CD4-positive, alpha-beta T cell treated with Interferon gamma for 1 hour (primary cell): ENCODE data around the gene HOPX.
"Not testable (repeated sequence)": the region's sequence is repeated elsewhere in the genome, so short reads cannot be mapped to it uniquely, and the experiment has no call there.

Experiments
- DNase-seq: peaks from one replicate; pipeline ENCODE4 v3.0.0-alpha.2; 2020

HOPX gene, protein sequence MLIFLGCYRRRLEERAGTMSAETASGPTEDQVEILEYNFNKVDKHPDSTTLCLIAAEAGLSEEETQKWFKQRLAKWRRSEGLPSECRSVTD

DNA sequence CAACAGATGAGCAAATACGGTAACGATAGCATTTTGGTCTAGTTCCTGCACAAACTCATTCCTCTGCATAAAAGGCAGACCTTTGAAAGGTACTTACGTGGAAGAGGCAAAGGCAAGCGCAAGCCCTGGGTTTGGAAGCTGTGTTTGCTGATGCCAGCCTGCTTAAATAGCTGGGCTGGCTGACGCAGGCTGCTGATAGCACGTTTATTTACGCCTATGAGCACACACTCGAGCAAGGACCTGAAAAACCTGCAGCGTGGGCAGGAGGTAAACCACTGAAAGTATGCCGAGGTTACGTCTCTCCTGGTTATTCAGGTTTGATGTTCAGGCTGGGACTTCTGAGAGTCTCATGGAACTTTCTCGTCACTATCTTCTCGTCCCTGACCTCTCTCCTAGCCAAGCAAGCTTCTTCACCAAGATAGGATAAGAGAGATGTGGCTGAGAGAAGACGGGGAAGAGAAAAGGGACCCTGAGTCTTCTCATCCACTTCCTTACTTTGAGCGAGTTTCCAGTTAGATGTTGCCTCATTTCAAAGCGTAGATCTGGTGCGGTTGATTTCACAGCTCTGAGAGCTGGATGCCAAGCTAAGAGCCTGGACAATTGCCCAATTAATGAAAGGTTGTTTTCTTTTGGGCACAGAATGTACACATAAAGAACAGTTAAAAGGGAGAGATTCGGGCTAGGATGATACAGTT, at the start of gene HOPX:
Gene HOPX (minus strand): TSS at position 139 of the 695 bp plus-strand sequence. CDS start 23,480 bp downstream, outside the sequence.
- no peak for DNase-seq

DNA sequence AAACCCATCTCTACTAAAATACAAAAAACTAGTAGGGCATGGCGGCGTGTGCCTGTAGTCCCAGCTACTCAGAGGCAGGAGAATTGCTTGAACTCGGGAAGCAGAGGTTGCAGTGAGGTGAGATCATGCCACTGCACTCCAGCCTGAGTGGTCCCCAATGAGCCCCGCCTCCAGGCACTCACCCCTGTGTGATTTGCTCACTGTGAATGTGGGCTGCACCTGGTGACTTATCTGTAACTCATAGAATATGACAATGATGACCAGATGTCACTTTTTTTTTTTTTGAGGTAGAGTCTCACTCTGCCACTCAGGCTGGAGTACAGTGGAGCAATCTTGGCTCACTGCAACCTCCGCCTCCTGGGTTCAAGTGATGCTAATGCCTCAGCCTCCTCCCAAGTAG, 49.0 kb upstream of the HOPX start:
- DNase-seq = no peak

DNA sequence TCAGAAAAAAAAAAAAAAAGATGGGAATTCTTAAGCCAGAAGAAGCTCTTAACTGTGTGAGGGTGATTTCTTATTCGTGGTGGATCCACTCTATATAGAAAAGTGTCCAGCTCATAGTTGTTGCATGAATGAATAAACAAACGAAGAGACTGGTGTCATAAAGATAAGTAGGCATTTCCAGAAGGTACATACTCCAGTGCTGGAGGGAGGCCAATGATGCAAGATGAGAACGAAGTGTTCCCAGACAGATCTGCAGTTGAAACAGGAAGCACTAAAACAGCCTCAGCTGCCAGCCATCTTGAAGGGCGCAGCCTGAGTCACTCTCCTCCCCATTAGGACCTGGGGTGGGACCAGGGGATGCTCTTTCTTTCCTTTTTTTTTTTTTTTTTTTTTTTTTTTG, 47.4 kb upstream of the HOPX start:
- no peak for DNase-seq

DNA sequence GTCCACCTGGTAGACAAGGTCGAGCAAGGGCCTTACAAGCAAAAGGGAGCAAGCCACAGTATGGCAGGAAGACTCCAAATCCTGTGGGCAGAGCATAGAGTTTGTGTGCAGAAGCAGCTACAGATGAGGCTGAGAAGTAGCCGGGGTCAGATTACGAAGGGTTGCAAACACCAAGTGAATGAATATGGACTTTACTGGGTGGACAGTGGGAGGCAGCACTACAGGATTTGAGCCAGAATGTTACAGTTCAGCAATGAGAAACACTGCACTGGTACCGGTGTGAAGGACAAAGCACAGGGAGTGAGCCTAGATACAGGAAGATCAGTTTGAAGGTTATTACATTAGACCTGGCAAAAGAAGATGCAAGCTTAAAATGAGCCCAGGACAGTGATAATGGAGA, 46.1 kb upstream of the HOPX start:
- no peak for DNase-seq

DNA sequence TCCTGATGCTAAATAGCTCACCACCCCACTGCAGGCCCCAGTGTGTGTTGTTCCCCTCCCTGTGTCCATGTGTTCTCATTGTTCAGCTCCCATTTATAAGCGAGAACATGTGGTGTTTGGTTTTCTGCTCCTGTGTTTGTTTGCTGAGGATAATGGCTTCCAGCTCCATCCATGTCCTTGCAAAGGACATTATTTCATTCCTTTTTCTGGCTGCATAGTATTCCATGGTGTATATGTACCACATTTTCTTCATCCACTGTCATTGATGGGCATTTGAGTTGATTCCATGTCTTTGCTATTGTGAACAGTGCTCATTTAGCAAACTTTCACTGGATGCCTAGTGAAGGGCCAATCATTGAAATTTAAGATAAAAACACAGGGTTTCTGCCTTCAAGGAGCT, 45.5 kb upstream of the HOPX start:
- not testable (repeated sequence) for DNase-seq

DNA sequence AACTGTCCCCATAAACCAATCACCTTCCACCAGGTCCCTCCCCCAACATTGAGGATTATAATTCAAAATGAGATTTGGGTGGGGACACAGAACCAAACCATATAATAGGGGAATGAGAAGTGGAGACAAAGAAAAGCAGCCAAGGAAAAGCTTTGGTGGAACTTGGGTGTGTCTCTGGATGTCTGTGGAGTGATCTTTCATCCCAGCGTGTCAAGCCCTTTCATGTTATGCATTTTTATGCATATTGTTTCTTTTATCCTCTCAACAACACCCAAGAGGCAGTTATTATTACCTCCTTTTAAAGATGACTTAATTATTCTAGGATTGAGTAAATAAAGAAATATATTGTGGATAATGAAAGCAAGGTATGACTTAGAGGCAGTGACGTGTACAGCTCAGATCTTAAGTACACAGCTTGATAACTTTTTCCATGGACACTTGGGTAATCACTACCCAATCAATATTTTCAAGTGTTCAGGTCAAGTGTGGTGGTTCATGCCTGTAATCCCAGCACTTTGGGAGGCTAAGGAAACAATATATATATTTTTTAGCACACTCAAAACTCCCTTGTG, 42.6 kb upstream of the HOPX start:
- DNase-seq = no peak

DNA sequence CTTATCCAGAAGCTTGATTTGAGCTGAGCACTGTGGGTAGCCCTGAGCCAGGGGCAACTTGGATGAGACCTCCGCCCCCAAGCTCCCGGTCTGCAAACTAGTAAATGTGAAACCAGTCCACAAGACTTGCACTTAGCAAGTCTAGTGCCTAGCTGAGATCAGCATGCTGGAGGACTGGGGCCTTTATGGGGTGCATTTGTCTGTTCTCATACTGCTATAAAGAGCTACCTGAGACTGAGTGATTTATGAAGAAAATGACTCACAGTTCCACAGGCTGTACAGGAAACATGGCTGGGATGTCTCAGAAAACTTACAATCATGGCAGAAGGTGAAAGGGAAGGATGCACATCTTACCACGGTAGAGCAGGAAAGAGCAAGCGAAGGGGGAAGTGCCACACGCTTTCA, 42.1 kb upstream of the HOPX start:
- DNase-seq = no peak

DNA sequence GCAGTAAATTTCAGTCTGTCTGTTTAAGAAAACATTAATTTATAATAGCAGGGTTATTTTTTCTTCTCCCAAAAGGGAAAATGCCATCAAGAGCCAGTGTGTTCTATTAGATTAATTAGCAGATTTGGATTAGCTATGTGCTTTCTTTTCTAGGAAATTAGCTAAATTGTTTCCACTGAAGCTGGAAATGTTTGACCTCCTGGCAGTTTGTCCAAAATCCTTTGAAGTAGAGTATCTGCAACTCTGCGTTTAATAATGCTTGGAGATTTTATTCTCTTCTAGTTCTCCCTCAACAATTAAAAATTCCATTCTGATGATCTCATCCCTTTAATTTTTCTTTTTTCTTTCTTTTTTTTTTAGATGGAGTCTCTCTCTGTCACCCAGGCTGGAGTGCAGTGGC, 27.1 kb upstream of the HOPX start:
- DNase-seq = no peak

DNA sequence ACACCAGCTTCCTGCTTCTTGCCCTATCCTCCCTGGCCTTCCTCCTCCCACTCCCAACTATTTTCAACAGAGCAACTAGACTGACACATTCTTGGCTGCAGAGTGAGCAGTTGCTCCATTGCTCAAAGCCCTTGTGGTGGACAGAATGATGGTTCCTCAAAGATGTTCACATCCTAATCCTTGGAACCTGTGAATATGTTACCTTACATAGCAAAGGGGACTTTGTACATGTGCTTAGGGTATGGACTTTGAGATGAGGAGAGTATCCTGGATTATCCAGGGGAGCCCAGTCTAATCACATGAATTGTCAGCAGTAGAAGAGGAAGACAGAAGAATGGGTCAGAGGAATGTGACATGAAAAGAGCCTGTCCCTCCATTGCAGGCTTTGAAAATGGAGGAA, 24.9 kb upstream of the HOPX start:
- no peak for DNase-seq

DNA sequence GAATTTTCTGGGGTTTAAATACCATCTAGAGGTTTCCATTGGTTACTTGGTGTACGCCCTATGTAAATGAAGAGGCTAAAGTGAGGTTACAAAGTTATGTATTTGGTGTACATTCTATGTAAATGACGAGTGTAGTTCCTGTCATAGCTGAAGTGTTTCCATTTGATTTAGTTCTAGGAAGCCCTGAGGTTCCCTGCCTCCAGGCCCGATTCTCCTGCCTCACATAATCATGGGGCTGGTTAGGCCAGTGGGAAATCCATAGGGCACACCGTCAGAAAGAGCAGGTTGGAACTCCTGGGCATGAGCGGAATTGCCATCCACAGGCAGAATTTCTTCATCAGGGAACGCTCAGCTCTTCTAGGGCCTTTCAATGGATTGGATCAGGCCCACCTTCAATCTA, 24.2 kb upstream of the HOPX start:
- DNase-seq = no peak

DNA sequence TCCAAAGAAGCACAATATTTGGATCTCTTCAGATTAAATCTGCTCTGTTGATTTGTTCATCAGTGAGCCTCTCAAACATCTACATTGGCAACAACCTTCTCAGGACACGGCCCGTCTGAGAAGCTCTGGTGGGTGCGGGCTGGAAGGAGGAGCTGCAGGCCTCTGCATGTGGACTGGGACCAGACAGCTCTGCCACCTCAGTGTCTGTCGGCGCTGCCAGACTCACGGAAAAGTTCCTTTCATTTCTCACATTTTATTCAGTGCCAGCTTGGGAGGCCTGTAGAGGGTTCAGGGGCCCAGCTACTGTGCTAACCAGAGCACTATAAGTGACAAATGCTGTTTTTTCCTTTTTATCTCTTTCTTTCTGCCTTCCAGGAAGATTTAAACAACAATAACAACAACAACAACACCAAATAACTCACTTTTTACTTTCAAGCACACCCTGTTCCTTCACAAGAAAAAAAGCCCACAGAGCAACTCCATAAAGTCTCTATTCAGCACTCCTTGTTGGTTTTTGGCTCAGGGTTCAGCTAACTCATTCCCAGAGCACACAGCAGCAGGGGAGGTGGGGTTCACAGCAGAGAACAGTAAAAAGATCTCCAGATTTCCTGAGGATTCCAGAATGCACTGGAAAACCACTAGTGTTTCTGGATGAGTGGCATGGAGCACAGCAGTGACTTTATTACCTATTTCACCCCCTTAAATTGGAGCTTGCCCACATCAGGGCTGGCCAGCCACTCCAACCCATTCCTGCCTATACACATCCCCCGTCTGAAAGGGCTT, 23.2 kb upstream of the HOPX start:
- DNase-seq = no peak

DNA sequence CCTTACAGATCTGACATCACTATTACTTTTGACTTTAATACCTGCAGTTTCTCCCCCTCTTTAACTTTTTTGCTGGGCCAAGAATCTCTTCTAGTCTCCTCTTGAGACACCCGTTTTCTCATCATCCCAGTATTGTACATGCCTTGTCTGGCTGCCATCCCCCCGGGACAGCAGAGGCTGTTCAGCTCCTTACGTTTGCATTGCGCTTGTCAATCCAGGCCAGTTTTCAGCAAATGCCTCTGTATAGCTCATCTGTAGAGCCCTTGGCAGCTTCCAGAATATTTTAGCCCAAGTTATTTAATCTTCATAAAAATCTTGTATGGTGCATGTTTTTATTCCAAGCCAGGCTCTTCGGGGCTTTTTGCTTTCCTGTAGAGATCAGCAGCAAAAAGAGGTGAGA, 22.3 kb upstream of the HOPX start:
- DNase-seq = no peak

DNA sequence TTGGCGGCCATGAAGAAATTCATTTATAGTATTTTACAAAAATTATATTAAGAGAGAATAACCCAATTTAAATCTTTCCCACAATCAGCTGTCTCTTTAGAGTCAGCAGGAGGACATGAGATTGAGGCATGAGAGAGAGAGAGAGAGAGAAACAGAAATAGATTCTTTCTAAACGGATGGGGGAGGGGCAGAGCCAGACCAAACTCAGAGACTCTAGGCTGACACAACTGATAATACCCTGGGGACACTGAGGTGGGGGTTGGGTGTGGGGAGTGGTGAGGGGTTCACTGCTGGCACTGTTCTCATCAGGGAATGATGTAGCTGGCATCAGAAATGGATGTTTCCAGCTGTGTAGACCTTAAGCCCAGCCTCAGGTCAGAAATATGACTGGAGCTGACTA, 20.5 kb upstream of the HOPX start:
- no peak for DNase-seq

DNA sequence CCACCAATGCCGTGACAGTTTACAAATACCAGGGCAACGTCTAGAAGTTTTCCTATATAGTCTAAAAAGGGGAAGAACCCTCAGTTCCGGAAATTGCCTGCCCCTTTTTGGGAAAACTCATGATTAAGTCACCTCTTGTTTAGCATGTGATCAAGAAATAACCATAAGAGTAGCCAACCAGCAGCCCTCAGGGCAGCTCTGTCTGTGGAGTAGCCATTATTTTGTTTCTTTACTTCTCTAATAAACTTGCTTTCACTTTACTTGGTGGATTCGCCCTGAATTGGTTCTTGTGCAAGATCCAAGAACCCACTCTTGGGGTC, 20.0 kb upstream of the HOPX start:
- no peak for DNase-seq

DNA sequence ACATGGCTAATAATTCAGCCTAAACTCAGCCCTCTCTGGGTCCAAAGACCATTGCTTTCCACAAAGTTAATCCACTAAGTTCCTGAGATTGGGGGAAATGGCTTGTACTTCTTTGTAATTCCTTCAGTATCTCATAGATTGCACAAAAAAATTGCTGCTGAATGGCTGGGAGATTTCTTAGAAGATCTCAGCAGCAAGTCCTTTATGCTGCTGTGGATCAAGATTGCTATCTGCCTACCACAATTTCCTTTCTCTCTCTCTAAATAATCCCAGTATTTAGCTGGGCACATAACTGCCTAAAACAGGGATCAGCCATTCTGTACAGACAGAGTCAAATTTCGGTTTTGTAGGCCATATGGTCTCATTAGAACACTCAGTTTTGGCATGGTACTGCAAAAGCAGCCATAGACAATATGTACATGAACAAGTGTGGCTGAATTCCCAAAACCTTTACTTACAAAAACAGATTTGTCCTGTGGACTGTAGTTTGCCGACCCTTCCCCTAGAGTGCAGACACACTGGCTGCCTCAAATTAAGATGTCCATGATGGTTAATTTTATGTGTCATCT, 18.5 kb upstream of the HOPX start:
- DNase-seq = no peak

DNA sequence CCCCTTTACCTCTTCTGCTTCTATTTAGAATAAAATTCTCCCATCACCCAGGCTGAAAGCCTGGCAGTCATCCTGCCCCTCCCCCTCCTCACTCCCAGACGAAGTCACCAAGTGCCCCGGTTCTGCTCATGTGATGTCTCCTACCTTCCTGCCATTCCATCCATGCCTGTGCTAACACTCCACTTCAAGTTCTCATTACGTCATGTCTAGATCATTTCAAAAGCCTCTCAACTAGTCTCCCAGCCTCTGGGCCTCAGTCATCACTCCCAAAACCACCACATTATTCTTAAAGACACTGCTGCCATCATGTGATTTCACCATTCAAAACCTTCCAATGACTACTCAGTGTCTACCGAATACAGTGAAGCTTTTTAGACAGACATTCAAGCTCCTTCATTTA, 17.2 kb upstream of the HOPX start:
- no peak for DNase-seq

DNA sequence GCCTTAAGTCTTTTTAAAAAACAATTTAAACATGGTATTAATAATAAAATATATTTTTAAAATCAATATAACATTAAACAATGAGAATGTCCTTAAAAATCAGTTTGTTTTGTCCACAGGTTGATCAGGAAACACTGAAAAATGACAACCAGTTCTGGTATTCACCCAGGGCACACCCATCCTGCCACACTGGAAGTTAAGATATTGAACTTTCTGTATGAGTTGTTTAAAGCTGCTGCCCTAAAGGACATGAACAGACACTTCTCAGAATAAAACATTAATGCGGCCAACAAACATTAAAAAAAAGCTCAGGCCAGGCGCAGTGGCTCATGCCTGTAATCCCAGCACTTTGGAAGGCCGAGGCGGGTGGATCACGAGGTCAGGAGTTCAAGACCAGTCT, 15.0 kb upstream of the HOPX start:
- DNase-seq = no peak

DNA sequence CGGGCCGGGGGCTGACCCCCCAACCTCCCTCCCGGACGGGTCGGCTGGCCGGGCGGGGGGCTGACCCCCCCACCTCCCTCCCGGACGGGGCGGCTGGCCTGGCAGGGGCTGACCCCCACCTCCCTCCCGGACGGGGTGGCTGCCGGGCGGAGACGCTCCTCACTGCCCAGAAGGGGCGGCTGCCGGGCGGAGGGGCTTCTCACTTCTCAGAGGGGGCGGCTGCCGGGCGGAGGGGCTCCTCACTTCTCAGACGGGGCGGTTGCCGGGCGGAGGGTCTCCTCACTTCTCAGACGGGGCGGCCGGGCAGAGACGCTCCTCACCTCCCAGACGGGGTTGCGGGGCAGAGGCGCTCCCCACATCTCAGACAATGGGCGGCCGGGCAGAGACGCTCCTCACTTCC, 12.4 kb upstream of the HOPX start:
- DNase-seq = not testable (repeated sequence)

DNA sequence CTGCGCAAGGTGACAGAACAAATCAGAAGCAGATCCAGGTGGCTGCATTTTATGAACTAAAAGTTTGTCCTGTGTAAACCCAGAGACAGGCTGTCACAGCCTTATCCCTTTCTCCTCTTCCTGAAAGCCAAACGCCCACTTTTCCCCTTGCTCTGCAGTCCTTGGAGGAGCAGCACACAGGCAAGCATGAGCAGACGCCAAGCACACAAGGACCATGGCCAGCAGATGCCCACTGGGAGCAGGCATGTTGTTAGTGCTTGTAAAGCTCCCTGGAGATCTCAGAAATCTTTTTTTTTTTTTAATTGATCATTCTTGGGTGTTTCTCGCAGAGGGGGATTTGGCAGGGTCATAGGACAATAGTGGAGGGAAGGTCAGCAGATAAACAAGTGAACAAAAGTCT, 11.5 kb upstream of the HOPX start:
- no peak for DNase-seq

DNA sequence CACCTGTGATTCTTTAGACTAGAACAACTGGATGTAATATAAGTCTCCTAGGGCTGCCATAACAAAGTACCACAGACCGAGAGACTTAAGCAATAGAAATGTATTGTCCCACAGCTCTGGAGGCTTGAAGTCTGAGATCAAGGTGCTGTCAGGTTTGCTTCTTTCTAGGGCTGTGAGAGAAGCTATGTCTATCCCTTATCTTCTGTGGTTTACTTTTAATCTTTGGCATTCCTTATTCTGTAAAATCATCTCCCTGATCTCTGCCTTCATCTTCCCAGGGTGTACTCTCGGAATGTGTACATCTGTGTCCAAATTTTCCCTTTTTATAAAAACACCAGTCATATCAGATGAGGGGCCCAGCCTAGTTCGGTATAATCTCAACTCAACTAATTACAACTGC, 10.3 kb upstream of the HOPX start:
- DNase-seq = no peak

DNA sequence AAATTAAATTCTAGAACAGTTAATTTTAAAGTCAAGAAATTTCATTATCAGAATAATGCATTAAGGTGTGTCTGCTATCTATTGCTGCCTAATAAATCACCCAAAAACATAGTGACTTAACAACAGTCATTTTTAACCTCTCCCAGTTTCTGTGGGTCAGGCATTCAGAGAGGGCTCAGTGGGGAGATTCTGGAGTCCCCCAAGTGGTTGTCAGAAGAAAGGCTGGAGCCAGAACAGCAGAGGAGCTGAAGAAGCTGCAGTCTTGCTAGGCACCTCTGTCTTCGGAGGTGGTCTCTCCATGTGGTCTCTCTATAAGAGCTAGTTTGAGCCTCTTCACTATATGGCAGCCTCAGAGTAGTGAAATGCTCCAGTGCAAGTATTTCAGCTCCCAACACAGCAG, 9.3 kb upstream of the HOPX start:
- DNase-seq = no peak

DNA sequence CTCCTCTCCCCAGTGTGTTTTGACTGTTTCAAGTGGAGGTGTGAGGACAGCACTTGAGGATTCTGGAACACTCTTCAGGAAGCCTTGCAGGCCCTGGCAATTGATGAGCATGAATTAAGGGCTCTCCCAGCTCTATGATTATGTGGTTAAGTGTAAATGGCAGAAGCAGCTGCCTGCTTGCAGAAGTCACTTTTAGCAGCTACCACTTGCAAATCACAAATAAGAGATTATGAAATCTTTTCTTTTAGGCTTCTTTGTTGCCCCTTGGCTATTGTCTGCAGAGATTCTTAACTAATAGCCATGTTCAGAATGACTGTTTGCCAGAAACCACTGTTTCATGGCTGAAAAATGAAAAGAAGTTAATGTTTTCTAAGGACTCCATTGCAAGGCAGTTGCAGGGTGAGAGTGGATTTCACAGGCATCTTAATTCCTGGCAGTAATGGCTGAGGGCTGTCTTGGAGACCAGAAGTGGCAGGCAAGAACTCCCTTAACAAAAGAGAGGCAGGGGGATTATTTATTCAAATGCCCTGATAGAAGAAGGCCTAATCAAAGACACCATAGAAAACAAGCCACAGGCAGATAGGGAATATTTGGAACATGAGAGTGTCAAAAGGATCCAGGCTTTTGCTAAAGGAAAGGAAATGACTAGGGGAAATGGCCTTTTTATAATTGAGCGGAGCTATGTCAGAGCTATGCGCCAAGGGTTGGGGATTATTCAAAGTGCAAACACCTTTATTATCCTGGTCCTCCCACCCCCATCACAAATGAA, 8.3 kb upstream of the HOPX start:
- DNase-seq = no peak

DNA sequence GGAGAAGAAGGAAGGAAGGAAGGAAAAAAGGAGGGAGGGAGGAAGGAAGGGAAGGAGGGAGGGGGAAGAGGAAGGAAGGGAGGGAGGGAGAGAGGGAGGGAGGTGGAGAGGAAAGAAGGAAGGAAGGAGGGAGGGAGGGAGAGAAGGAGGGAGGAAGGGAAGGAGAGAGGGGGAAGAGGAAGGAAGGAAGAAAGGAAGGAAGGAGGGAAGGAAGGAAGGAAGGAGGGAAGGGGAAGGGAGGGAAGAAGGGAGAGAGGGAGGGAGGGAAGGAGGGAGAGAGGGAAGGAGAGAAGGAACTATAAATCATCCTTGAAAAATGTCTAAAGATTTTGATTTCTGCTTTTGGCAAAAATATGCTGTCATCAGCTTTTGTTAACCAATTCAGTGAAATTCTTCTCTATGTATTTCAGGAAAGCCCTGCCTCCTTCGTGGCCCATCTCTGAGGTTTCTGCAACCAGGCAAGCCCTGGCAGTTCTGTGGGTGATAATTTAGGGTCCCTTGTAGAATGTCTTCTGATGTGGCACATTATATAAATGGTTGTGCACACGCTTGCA, 7.1 kb upstream of the HOPX start:
- DNase-seq = no peak
